ENCODE data around the gene DGKI. TPM values are rescaled to one million over a fixed set of nuclear protein-coding genes. Genes with fewer than 3 reads are reported as not detected.

The DGKI gene
- total RNA-seq, 6 experiments from 2014 or later, result 1.2 to 2.2 (median 1.6) TPM

DNA sequence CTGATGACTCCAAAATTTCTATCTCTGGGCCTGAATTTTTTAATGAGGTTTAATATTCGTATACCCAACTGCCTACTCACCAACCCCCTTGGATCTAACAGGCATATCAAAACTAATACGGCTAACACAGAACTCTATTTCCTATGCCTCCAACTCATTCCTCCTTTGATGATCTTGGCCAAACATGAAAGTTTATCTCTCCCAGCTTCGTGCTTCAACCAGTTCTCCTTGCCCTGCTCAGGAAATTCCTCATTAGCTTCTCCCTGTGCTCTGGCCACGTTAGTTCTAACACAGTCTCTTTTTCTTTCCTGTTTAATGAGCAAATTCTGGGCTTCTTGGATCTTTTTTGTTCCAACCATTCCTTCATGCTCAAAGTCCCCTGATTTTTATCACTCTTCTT is 364.3 kb downstream of the DGKI start:
- H3K27me3 Mint-ChIP-seq (ENCODE audit: insufficient read depth), result peaks cover 3% of the 10 kb centered on the region; the same call in 1 of the 2 replicates
- peaks cover 6% of the 10 kb centered on the region for H3K4me1 Mint-ChIP-seq (ENCODE audit: low read depth)
- TF ChIP-seq, protein P1, sequence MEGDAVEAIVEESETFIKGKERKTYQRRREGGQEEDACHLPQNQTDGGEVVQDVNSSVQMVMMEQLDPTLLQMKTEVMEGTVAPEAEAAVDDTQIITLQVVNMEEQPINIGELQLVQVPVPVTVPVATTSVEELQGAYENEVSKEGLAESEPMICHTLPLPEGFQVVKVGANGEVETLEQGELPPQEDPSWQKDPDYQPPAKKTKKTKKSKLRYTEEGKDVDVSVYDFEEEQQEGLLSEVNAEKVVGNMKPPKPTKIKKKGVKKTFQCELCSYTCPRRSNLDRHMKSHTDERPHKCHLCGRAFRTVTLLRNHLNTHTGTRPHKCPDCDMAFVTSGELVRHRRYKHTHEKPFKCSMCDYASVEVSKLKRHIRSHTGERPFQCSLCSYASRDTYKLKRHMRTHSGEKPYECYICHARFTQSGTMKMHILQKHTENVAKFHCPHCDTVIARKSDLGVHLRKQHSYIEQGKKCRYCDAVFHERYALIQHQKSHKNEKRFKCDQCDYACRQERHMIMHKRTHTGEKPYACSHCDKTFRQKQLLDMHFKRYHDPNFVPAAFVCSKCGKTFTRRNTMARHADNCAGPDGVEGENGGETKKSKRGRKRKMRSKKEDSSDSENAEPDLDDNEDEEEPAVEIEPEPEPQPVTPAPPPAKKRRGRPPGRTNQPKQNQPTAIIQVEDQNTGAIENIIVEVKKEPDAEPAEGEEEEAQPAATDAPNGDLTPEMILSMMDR (IDR thresholded peaks at IDR 0.05), result no peak
- no peak overlapping the region for H3K27ac Mint-ChIP-seq
- H3K4me3 Mint-ChIP-seq, result no peak overlapping the region
- no peak for DNase-seq
- no peaks in the 10 kb centered on the region for H3K36me3 Mint-ChIP-seq (ENCODE audit: low read depth)
- H3K9me3 Mint-ChIP-seq, result no peaks in the 10 kb centered on the region

DNA sequence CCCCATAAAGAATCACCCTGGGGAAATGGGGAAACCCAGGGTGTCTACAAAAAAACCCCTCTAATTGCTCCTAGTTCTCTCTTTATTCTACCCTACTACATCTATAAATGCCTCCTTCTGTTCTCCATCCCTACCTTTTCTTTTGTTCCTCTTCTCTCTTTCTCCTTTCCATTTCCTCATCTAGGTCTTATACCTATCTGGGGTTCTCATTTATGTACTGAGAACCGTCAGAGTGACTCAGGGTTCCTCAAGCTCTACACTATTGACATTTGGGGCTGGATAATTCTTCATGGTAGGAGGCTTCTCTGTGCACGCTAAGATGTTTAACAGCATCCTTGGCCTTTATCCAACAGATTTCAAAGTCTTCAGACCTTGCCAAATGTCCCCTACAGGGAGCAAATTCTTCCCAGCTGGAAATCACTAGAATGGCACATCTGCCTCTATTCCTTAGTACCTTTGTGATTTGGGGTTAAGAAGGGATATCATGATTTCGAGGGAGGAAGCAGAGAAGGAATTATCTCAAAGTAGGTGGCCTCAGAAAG is 365.9 kb downstream of the DGKI start:
- no peak overlapping the region for H3K27ac Mint-ChIP-seq
- no peak for DNase-seq
- peaks cover 20% of the 10 kb centered on the region for H3K4me1 Mint-ChIP-seq (ENCODE audit: low read depth)
- TF ChIP-seq, protein P1 (IDR thresholded peaks at IDR 0.05), result no peak
- no peaks in the 10 kb centered on the region for H3K36me3 Mint-ChIP-seq (ENCODE audit: low read depth)
- H3K27me3 Mint-ChIP-seq (ENCODE audit: insufficient read depth), result peaks cover 3% of the 10 kb centered on the region; the same call in 1 of the 2 replicates
- no peaks in the 10 kb centered on the region for H3K9me3 Mint-ChIP-seq
- no peak overlapping the region for H3K4me3 Mint-ChIP-seq

DNA sequence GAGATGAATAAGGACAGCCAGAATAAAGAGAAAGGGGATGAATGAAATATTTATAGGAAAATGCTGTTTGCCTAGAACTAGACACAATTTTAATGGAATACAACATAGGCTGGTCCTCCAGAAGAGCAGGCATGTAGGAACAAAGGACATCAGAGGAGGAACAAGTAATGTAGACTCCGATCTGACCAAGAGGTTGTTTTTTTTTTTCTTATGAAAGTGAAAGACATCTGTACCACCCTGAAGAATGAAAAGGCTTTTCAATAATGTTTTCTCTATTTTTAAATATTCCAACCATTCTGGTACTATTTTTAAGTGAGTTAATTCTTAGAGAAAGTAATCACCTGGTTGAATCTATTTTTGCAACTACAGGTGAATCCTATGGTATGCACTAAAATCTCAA is 366.4 kb downstream of the DGKI start:
- H3K36me3 Mint-ChIP-seq (ENCODE audit: low read depth), result no peaks in the 10 kb centered on the region
- no peak overlapping the region for H3K27ac Mint-ChIP-seq
- H3K4me3 Mint-ChIP-seq, result no peak overlapping the region
- TF ChIP-seq, protein P1 (IDR thresholded peaks at IDR 0.05), result no peak
- H3K27me3 Mint-ChIP-seq (ENCODE audit: insufficient read depth), result peaks cover 3% of the 10 kb centered on the region; the same call in 1 of the 2 replicates
- DNase-seq, result no peak
- no peaks in the 10 kb centered on the region for H3K9me3 Mint-ChIP-seq
- H3K4me1 Mint-ChIP-seq (ENCODE audit: low read depth), result peaks cover 23% of the 10 kb centered on the region

DNA sequence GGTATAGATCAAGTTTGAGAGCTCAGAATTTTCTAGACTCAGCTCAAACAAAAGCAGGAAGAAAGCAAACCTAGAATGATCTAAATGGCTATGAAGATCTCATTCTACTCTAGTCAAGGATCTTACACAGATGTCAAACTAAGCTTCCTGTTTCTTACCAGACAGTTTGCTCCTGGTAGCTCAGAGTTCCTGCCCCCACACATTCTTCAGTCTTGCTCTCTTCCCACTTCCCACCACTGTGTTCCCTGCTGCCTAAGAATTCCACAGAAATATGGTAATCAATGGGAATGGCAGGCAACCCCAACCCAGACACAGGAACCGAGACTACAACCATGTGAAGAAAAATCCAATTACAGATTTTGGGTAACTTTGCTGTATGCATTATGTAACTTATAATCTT is 369.8 kb downstream of the DGKI start:
- Mint-ChIP-seq H3K36me3 (ENCODE audit: low read depth) (no peaks in the 10 kb centered on the region), H3K27ac (peak overlapping the region; percentile 35), H3K4me1 (ENCODE audit: low read depth) (peaks cover 17% of the 10 kb centered on the region), H3K9me3 (no peaks in the 10 kb centered on the region), H3K4me3 (0 out of 2 replicates have a peak overlapping the region, but pooled peaks have one; percentile 17), H3K27me3 (ENCODE audit: insufficient read depth) (peaks cover 3% of the 10 kb centered on the region; the same call in 1 of the 2 replicates)
- TF ChIP-seq, protein P1 (IDR thresholded peaks at IDR 0.05), result no peak
- DNase-seq, result no peak

DNA sequence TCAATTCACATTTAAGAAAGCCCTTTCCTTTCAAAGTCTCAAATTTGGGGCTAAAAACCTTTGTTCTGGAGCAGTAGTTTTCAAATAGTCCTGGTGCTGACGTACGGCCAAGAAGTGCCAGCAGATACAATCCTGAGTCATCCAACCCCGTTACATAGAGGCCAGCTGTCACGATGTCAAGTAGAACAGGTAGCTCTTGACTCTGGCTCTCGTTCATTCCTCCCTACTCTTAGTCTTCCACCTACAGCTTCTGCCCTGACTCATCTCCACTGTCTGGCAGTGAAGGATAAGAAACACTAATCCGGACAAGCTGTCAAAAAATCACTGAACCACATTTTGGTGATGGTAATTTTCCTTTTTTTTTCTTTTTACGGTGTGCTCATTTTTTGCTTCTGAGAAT is 370.8 kb downstream of the DGKI start:
- Mint-ChIP-seq H3K27ac (no peak overlapping the region), H3K36me3 (ENCODE audit: low read depth) (no peaks in the 10 kb centered on the region)

More for the DNA sequence above, 370.8 kb downstream of the DGKI start:
- Mint-ChIP-seq H3K4me3 (no peak overlapping the region), H3K4me1 (ENCODE audit: low read depth) (peaks cover 17% of the 10 kb centered on the region), H3K27me3 (ENCODE audit: insufficient read depth) (peaks cover 2% of the 10 kb centered on the region; the same call in 1 of the 2 replicates), H3K9me3 (no peaks in the 10 kb centered on the region)
- DNase-seq, result no peak
- TF ChIP-seq, protein P1 (IDR thresholded peaks at IDR 0.05), result no peak

Measured in HFFc6 (cell line).